Stimulated activated CD4-positive, alpha-beta T cell treated with anti-CD3 and anti-CD28 coated beads, Interleukin-1b, Interleukin-23, amount 100 ng/mL, for 48 hours (primary cell): ENCODE data around the gene MMP2.

Experiments used
- DNase-seq: peaks from one replicate; pipeline ENCODE4 v3.0.0-alpha.2; 2020

The MMP2 gene

DNA sequence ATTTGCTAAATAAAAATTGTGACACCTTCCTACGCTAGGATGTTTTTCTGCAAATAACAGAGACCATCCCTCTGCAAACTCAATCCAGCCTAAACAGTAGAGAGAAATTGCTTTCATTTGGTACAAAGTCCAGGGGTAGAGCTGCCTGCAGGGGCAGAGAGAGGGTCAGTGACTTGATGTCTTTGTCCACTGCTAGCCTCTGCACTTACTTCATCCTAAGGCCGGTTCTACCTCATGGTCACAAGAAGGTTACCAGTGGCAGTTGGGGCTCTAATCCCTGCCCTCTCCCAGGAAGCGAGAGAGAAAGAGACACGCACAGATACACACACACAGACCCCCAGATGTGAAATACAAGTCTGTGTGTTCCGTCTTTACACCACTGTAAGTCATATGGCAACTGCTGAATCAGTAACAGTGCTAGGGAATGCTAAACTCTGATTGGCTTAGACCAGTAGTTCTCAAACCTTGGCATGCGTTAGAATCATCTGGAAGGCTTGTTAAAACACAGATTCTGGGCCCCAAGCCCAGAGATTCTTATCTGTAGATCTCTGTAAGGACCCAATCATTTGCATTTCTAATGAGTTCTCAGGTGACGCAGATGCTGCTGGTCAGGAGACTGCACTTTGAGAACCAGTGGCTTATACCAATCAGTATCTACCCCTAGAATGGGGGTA lies 16.8 kb downstream of the MMP2 start:
- no peak for DNase-seq

- no peak for DNase-seq
Observed at GRCh38 chr16:55496509-55497145, 17.6 kb downstream of the MMP2 start.

GRCh38 chr16:55497558-55497957 lies 18.6 kb downstream of the MMP2 start:
- no peak for DNase-seq

- DNase-seq = no peak
Observed at GRCh38 chr16:55498101-55498500, 19.1 kb downstream of the MMP2 start.

DNA sequence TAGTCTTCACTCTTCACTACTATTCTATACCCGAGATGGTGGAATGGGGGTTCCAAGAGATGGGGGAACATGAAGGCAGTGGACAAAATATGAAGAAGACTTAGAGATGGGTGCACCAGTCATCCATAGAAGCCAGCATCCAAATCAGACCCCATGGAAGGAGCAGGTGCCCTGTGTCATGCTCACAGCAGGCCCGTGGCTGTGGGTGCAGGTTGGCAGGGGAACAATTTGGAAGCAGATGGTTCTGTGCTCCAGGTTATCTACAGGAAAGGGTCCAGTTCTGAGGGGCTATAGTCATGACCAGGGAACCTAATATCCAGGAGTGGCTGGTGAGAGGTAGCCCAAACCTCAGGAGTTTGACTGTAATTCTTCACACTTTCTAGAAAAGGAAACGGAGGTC lies 20.3 kb downstream of the MMP2 start:
- DNase-seq = no peak

- peak; percentile 26 for DNase-seq
Observed at GRCh38 chr16:55499951-55500529, 21.0 kb downstream of the MMP2 start.

- no peak for DNase-seq
Observed at GRCh38 chr16:55500530-55501011, 21.6 kb downstream of the MMP2 start.

GRCh38 chr16:55501549-55502322 lies 22.7 kb downstream of the MMP2 start:
- DNase-seq = no peak

- no peak for DNase-seq
Observed at GRCh38 chr16:55502801-55503366, 23.9 kb downstream of the MMP2 start.

DNA sequence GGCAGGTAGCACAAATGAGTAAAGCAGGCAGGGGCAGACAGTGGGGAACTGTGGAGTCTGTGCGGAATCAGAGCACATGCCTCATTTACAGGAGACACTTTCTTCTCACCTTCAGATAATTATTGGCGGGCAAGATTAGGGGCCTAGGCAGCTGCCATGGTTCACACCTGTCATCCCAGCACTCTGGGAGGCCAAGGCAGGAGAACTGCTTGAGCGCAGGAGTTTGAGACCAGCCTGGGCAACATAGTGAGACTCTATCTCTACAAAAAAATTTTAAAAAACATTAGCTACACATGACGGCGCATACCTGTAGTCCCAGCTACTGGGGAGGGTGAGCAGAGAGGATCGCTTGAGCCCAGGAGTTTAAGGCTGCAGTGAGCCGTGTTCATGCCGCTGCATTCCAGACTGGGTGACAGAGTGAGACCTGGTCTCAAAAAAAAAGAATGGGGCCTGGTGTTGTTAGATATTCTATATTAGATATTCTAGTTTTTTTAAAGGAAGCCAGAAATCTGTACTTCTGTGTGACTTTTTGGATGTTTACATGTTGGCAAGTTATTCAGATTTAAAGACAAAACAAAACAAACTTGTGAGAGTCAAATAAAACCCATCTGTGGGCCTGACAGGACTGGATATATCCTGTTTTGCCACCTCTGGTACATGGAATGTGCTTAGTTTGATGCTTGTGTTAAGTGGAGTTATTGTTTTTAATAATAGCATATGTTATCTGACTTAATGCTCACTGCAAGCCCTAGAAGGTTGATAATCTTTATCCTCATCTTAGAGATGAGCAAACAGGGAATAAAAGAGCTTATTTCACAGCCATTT lies 24.9 kb downstream of the MMP2 start:
- DNase-seq = no peak

DNA sequence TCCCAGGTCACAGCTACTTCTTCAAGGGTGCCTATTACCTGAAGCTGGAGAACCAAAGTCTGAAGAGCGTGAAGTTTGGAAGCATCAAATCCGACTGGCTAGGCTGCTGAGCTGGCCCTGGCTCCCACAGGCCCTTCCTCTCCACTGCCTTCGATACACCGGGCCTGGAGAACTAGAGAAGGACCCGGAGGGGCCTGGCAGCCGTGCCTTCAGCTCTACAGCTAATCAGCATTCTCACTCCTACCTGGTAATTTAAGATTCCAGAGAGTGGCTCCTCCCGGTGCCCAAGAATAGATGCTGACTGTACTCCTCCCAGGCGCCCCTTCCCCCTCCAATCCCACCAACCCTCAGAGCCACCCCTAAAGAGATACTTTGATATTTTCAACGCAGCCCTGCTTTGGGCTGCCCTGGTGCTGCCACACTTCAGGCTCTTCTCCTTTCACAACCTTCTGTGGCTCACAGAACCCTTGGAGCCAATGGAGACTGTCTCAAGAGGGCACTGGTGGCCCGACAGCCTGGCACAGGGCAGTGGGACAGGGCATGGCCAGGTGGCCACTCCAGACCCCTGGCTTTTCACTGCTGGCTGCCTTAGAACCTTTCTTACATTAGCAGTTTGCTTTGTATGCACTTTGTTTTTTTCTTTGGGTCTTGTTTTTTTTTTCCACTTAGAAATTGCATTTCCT lies 26.5 kb downstream of the MMP2 start:
- no peak for DNase-seq

DNA sequence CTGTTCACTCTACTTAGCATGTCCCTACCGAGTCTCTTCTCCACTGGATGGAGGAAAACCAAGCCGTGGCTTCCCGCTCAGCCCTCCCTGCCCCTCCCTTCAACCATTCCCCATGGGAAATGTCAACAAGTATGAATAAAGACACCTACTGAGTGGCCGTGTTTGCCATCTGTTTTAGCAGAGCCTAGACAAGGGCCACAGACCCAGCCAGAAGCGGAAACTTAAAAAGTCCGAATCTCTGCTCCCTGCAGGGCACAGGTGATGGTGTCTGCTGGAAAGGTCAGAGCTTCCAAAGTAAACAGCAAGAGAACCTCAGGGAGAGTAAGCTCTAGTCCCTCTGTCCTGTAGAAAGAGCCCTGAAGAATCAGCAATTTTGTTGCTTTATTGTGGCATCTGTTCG lies 27.1 kb downstream of the MMP2 start:
- DNase-seq = no peak

DNA sequence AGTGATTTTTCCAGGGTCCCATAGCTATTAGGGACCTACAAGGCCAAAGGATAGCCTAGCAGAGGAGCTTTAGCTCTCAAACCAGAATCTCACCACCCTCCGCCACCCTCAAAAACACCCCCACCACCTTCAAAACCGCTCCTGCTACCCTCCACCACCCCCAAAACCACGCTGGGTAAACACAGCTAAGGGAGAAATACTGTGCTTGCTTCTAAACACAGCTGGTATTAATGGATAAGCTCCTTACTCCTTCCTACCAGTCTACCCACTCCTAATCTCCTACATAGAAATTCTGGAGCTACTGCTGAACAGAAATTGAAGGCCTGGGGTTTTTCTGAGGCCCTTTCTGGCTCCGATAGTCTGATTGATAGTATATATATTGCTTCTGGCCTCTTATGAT lies 27.7 kb downstream of the MMP2 start:
- no peak for DNase-seq

DNA sequence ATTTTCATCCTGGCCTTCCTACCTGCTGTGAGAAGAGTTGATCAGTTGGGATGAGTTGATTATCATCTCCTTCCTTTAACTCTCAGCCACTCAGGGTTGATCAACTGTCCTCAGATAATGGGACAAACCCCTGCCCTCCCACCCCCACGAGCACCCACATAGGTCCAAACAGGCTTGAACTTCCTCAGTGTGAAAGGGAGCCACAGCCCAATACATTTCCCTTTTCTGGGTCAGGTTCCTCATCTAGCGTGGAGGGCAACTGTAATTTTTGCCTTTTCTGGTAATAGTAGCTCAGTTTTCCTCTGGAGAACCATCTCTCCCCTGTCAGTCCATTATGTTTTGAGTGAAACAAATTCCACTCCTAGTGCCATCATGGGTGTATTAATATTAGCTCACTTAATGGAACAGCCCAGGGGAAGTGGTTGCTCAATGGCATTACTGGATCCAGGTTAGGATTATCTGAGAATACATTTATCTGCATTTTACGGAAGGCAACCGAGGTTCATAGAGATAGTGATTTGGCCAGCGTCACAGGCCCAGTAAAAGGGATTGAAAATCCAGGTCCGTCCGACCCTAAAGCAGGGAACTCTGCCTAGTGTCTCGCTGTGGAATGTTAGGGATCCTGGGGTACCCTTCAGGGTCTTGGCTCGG lies 29.4 kb downstream of the MMP2 start:
- no peak for DNase-seq

- DNase-seq = peak; percentile 49
Observed at GRCh38 chr16:55508941-55509931, 30.2 kb downstream of the MMP2 start, which contains the start of gene LPCAT2. Gene LPCAT2 (plus strand): TSS chr16:55509072. CDS start chr16:55509182, 110 bp downstream.

DNA sequence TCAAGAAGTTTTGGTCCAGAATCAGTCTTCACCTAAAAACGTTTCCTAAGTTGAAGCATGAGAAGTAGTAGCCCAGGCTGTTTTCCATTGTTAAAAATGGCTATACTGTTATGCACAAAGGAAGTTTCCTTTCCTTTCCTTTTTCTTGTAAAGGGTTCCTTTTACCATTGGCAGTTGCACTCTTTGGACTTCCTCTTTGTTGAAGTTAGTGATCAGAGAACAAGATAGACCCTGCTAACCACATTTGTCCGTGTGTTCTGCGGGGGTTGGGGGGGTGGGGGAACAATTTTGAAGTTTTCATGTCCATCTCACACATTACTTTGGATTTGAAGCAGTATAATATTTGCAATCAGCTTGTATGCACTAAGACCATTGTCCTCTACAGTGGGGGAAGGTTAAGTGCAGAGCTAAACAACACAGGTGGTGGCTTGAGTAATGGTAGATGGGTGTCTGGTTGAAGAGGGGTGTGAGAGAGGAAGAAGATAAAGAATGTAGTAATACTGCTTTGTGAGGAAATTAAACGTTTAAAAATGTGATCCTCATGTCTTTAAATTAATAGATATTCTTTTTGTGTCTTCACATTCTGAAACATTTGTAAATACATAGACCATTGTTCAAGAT lies 31.3 kb downstream of the MMP2 start:
- DNase-seq = no peak

- DNase-seq = no peak
Observed at GRCh38 chr16:55512941-55513340, 33.9 kb downstream of the MMP2 start.

- no peak for DNase-seq
Observed at GRCh38 chr16:55513616-55514015, 34.6 kb downstream of the MMP2 start.

- no peak for DNase-seq
Observed at GRCh38 chr16:55515111-55515510, 36.1 kb downstream of the MMP2 start.
